ENCODE measurements around the gene FAM107B.

DNA sequence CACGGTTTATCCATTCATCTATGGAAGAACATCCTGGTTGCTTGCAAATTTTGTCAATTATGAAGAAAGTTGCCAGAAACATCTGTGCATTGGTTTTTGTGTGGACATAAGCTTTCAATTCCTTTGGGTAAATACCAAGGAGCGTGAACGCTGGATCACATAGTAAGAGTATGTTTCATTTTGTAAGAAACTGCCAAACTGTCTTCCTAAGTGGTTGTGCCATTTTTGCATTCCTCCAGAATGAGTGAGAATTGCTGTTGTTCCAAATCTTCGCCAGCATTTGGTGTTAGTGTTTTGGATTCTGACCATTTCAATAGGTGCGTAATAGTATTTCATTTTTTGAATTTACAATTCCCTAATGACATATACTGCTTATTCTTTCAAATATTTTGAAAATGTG lies 288.7 kb downstream of the FAM107B start:
- no peak for TF ChIP-seq GLIS3 (CRISPR knock-in tag; IDR thresholded peaks at IDR 0.05)
- TF ChIP-seq CSDC2 (CRISPR knock-in tag; IDR thresholded peaks at IDR 0.05): no peak
- TF ChIP-seq, protein P1, sequence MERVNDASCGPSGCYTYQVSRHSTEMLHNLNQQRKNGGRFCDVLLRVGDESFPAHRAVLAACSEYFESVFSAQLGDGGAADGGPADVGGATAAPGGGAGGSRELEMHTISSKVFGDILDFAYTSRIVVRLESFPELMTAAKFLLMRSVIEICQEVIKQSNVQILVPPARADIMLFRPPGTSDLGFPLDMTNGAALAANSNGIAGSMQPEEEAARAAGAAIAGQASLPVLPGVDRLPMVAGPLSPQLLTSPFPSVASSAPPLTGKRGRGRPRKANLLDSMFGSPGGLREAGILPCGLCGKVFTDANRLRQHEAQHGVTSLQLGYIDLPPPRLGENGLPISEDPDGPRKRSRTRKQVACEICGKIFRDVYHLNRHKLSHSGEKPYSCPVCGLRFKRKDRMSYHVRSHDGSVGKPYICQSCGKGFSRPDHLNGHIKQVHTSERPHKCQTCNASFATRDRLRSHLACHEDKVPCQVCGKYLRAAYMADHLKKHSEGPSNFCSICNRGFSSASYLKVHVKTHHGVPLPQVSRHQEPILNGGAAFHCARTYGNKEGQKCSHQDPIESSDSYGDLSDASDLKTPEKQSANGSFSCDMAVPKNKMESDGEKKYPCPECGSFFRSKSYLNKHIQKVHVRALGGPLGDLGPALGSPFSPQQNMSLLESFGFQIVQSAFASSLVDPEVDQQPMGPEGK (CRISPR knock-in tag; IDR thresholded peaks at IDR 0.05; ENCODE audit: borderline replicate concordance): no peak
- no peak for TF ChIP-seq ZNF70 (CRISPR knock-in tag; IDR thresholded peaks at IDR 0.05)
- TF ChIP-seq RARB (CRISPR knock-in tag; IDR thresholded peaks at IDR 0.05): no peak
- TF ChIP-seq, protein P2, sequence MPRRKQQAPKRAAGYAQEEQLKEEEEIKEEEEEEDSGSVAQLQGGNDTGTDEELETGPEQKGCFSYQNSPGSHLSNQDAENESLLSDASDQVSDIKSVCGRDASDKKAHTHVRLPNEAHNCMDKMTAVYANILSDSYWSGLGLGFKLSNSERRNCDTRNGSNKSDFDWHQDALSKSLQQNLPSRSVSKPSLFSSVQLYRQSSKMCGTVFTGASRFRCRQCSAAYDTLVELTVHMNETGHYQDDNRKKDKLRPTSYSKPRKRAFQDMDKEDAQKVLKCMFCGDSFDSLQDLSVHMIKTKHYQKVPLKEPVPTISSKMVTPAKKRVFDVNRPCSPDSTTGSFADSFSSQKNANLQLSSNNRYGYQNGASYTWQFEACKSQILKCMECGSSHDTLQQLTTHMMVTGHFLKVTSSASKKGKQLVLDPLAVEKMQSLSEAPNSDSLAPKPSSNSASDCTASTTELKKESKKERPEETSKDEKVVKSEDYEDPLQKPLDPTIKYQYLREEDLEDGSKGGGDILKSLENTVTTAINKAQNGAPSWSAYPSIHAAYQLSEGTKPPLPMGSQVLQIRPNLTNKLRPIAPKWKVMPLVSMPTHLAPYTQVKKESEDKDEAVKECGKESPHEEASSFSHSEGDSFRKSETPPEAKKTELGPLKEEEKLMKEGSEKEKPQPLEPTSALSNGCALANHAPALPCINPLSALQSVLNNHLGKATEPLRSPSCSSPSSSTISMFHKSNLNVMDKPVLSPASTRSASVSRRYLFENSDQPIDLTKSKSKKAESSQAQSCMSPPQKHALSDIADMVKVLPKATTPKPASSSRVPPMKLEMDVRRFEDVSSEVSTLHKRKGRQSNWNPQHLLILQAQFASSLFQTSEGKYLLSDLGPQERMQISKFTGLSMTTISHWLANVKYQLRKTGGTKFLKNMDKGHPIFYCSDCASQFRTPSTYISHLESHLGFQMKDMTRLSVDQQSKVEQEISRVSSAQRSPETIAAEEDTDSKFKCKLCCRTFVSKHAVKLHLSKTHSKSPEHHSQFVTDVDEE (CRISPR knock-in tag; IDR thresholded peaks at IDR 0.05): no peak

All from SK-N-SH treated with all-trans-retinoic acid at 6 μM for 48 hours (cell line).